Progenitor cell of endocrine pancreas (in vitro differentiated cells): ENCODE data around the gene TFAP2E. TPM values are rescaled to one million over a fixed set of nuclear protein-coding genes. Genes with fewer than 3 reads are reported as not detected.

Experiments
- DNase-seq: peaks from one replicate; pipeline ENCODE4 v3.0.0; 2021; ENCODE audit warnings: low spot score; ENCODE audit not compliant: unreplicated experiment
- H3K27ac Mint-ChIP-seq: 2 replicates; pipeline ENCODE4 v1.8.0; 2021; ENCODE audit warnings: mild to moderate bottlenecking, moderate library complexity, mixed read lengths
- H3K27me3 Mint-ChIP-seq: 2 replicates; pipeline ENCODE4 v1.8.0; 2021; ENCODE audit warnings: mixed read lengths
- H3K36me3 Mint-ChIP-seq: 2 replicates; pipeline ENCODE4 v1.8.0; 2022; ENCODE audit warnings: mixed read lengths; ENCODE audit not compliant: insufficient read depth
- H3K4me1 Mint-ChIP-seq: 2 replicates; pipeline ENCODE4 v1.8.0; 2021; ENCODE audit warnings: low read depth, mixed read lengths
- H3K4me3 Mint-ChIP-seq: 2 replicates; pipeline ENCODE4 v1.8.0; 2021; ENCODE audit warnings: low read depth, mild to moderate bottlenecking, moderate library complexity, mixed read lengths
- H3K9me3 Mint-ChIP-seq: 2 replicates; pipeline ENCODE4 v1.8.0; 2021; ENCODE audit warnings: low read depth, mixed read lengths
- total RNA-seq: library from RNA; stranded (reverse); gene quantifications from 2 replicates; pipeline ENCODE4 v1.2.1, GENCODE V29; 2021
- TF ChIP-seq, protein P1 (sequence below): fragments of 200-600 bp; sonication (generic); IDR thresholded peaks from one replicate; pipeline ENCODE4 v1.5.0; 2021; ENCODE audit warnings: antibody characterized with exemption, mild to moderate bottlenecking; ENCODE audit not compliant: unreplicated experiment

TFAP2E gene
- total RNA-seq, 1 donor from 2014 or later: 0.55 TPM

DNA sequence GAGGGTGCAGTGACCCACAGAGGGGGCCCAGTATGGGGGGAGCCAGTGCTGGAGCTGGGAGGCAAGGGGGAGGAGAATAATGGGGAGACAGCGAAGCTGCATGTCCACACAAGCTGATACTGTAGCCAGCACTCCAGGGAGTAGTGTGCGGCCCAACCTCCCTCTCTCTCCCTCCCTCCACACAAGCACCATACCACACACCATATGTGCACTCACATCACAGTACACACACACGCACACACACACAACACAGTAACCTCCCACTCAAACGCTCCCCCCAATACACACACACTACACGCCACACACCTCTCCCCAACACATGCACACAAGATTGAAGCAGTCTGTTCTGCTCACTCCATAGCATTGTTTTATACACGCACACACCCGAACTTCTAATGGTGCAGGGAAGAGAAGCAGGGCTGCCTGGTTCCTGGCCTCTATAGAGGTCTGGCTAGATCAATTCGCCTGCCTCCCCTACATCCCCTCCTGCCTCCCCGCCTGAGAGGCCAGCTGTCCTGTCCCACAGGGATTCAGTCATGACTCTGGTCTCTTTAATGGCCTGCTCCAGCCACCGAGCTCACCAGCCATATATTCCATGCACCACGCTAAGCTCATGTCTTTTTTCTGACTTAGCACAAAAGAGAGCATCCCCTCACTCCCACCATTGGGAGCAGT is 11.7 kb upstream of the TFAP2E start:
- H3K4me1 Mint-ChIP-seq: peaks cover 3% of the 10 kb centered on the region
- H3K4me3 Mint-ChIP-seq: no peak overlapping the region
- TF ChIP-seq, protein P1, sequence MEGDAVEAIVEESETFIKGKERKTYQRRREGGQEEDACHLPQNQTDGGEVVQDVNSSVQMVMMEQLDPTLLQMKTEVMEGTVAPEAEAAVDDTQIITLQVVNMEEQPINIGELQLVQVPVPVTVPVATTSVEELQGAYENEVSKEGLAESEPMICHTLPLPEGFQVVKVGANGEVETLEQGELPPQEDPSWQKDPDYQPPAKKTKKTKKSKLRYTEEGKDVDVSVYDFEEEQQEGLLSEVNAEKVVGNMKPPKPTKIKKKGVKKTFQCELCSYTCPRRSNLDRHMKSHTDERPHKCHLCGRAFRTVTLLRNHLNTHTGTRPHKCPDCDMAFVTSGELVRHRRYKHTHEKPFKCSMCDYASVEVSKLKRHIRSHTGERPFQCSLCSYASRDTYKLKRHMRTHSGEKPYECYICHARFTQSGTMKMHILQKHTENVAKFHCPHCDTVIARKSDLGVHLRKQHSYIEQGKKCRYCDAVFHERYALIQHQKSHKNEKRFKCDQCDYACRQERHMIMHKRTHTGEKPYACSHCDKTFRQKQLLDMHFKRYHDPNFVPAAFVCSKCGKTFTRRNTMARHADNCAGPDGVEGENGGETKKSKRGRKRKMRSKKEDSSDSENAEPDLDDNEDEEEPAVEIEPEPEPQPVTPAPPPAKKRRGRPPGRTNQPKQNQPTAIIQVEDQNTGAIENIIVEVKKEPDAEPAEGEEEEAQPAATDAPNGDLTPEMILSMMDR: no peak
- H3K27ac Mint-ChIP-seq: no peak overlapping the region
- no peaks in the 10 kb centered on the region for H3K9me3 Mint-ChIP-seq
- no peak for DNase-seq
- no peaks in the 10 kb centered on the region for H3K27me3 Mint-ChIP-seq
- H3K36me3 Mint-ChIP-seq: peaks cover 9% of the 10 kb centered on the region

DNA sequence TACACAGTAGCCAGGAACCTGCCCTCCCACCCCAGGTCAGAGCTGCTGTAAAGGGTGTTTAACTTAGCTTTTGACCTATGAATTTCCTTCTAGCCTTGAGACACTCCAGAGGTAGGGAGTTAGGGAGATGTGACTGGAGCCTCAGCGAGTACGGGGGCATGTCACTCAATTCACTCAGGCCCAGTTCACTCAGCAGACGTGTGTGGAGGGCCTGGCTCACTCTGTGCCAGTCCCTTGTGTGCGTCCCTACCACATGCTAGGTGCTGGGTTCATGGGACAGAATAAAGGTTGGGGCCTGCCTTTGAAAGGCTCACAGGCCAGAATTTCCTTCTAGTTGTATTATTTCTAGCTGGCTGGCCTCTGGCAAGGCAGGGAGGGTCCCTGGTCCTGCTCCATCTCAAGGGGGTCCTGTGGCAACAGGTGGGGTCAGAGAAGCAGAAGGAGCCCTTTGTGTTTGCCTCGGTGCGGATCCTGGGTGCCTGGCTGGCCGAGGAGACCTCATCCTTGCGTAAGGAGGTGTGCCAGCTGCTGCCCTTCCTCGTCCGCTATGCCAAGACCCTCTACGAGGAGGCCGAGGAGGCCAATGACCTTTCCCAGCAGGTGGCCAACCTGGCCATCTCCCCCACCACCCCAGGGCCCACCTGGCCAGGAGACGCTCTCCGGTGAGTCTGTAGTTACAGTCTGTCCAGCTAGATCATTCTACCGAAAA is 11.0 kb upstream of the TFAP2E start:
- Mint-ChIP-seq H3K27me3 (no peaks in the 10 kb centered on the region), H3K4me1 (peaks cover 3% of the 10 kb centered on the region), H3K36me3 (peaks cover 10% of the 10 kb centered on the region), H3K4me3 (no peak overlapping the region), H3K9me3 (no peaks in the 10 kb centered on the region), H3K27ac (no peak overlapping the region)
- TF ChIP-seq, protein P1: no peak
- DNase-seq: no peak

DNA sequence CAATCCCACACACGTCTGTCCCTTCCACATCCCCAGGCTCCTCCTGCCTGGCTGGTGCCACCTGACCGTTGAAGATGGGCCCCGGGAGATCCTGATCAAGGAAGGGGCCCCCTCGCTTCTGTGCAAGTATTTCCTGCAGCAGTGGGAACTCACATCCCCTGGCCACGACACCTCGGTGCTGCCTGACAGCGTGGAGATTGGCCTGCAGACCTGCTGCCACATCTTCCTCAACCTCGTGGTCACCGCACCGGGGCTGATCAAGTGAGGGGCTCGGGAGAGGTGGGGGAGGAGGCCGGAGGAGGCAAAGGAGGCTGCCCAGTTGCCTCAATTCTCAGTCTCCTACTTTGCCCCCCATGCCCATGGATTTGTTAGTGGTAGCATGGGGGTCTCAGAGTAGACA is 9.9 kb upstream of the TFAP2E start:
- no peak overlapping the region for H3K27ac Mint-ChIP-seq
- peaks cover 4% of the 10 kb centered on the region for H3K27me3 Mint-ChIP-seq
- no peak for DNase-seq
- H3K4me1 Mint-ChIP-seq: peaks cover 3% of the 10 kb centered on the region
- no peak overlapping the region for H3K4me3 Mint-ChIP-seq
- TF ChIP-seq, protein P1: no peak
- no peaks in the 10 kb centered on the region for H3K9me3 Mint-ChIP-seq
- peaks cover 10% of the 10 kb centered on the region for H3K36me3 Mint-ChIP-seq

- Mint-ChIP-seq H3K4me3 (no peak overlapping the region), H3K27me3 (peaks cover 13% of the 10 kb centered on the region), H3K9me3 (no peaks in the 10 kb centered on the region), H3K27ac (no peak overlapping the region), H3K4me1 (no peaks in the 10 kb centered on the region), H3K36me3 (peaks cover 10% of the 10 kb centered on the region)
- TF ChIP-seq, protein P1: peak; percentile 79
- DNase-seq: peak; percentile 71
These were observed 8.9 kb upstream of the TFAP2E start for GRCh38 chr1:35564037-35564883.
